CD4-positive, CD25-positive, alpha-beta regulatory T cell (primary cell): Measurements from ENCODE around the gene GRID2. TPM values are rescaled to one million over a fixed set of nuclear protein-coding genes. Genes with fewer than 3 reads are reported as not detected.

Experiments used
- ATAC-seq, 2 donors: fragments of 150-1000 bp; cut with Tn5 transposase; one replicate each; pipeline ENCODE4 v1.10.0; 2021; ENCODE audit warnings: low read depth in 2 of 2, moderate number of reproducible peaks in 2 of 2, moderate library complexity in 1 of 2
- DNase-seq, 3 donors: peaks; one replicate each; pipeline versions ENCODE4 v3.0.0 to v3.0.0-alpha.2; 2012 to 2022; ENCODE audit warnings: mixed read lengths in 1 of 3
- H3K27ac ChIP-seq: one replicate; pipeline ENCODE4 v1.7.0; 2013; ENCODE audit warnings: mild to moderate bottlenecking, low read length; ENCODE audit not compliant: insufficient read depth, poor library complexity, severe bottlenecking
- H3K27me3 ChIP-seq: one replicate; pipeline ENCODE4 v1.7.0; 2013; ENCODE audit warnings: low read length; ENCODE audit not compliant: control insufficient read depth, insufficient read depth
- H3K36me3 ChIP-seq: one replicate; pipeline ENCODE4 v1.7.0; 2013; ENCODE audit warnings: mild to moderate bottlenecking, low read length, moderate library complexity; ENCODE audit not compliant: control insufficient read depth, insufficient read depth
- H3K4me1 ChIP-seq: 2 replicates; pipeline ENCODE4 v1.7.0; 2013; ENCODE audit warnings: mild to moderate bottlenecking, low read length; ENCODE audit not compliant: insufficient read depth, control insufficient read depth, poor library complexity, severe bottlenecking
- H3K4me3 ChIP-seq: one replicate; pipeline ENCODE4 v1.7.0; 2013; ENCODE audit warnings: low read depth, mild to moderate bottlenecking, low read length, moderate library complexity
- H3K9me3 ChIP-seq, 2 experiments: 1 replicate in 1 of 2; 2 replicates in 1 of 2; pipeline ENCODE4 v1.7.0; 2013; ENCODE audit warnings: low read length in 2 of 2, mild to moderate bottlenecking in 1 of 2, moderate library complexity in 1 of 2; ENCODE audit not compliant: control insufficient read depth in 2 of 2
- H3K27ac Mint-ChIP-seq, 3 donors: one replicate each; pipeline ENCODE4 v1.8.0; 2020 to 2022; ENCODE audit warnings: mild to moderate bottlenecking in 3 of 3, mixed read lengths in 3 of 3, moderate library complexity in 2 of 3
- H3K27me3 Mint-ChIP-seq: one replicate; pipeline ENCODE4 v1.8.0; 2022; ENCODE audit warnings: mild to moderate bottlenecking, mixed read lengths
- H3K36me3 Mint-ChIP-seq: one replicate; pipeline ENCODE4 v1.8.0; 2020; ENCODE audit warnings: mixed read lengths
- H3K4me1 Mint-ChIP-seq, 4 donors: one replicate each; pipeline ENCODE4 v1.8.0; 2020 to 2022; ENCODE audit warnings: mixed read lengths in 4 of 4, mild to moderate bottlenecking in 1 of 4
- H3K4me3 Mint-ChIP-seq, 4 donors: one replicate each; pipeline ENCODE4 v1.8.0; 2020 to 2022; ENCODE audit warnings: mild to moderate bottlenecking in 4 of 4, mixed read lengths in 4 of 4, moderate library complexity in 3 of 4
- H3K9me3 Mint-ChIP-seq, 7 donors: one replicate each; pipeline ENCODE4 v1.8.0; 2020 to 2022; ENCODE audit warnings: mixed read lengths in 7 of 7, mild to moderate bottlenecking in 3 of 7, moderate library complexity in 2 of 7
- polyA plus RNA-seq, 4 donors: library from polyadenylated mRNA; unstranded; fragments of 300-500 nt; fragmentation: Illumina TruSeq; gene quantifications; one replicate each; pipeline ENCODE4 v1.2.3, GENCODE V29; 2021
- total RNA-seq: library from RNA; stranded (reverse); gene quantifications from one replicate; pipeline ENCODE4 v1.2.3, GENCODE V29; 2022

GRID2 gene
- total and polyA plus RNA-seq, 5 donors from 2014 or later, result not detected

DNA sequence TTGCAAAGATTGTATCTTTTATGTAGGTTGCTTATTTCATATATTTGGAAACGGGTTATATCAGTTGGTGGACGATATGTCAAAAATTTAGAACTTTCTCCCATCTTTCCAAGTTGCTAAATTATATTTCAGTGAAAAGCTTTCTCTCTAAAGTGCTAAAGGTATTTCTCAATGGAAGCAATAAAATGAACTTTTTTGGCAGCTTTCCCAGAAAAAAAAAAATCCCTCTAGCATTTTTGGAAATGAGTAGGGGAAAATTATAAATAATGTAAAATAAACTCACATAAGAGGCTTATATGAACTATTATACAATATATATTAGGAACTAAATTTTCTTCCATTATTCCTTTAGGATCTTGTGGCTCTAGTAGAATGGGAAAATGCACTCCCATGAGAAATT, 152.2 kb downstream of the GRID2 start:
- no peak overlapping the region for H3K27ac Mint-ChIP-seq
- H3K27me3 ChIP-seq, result no peaks in the 10 kb centered on the region

DNA sequence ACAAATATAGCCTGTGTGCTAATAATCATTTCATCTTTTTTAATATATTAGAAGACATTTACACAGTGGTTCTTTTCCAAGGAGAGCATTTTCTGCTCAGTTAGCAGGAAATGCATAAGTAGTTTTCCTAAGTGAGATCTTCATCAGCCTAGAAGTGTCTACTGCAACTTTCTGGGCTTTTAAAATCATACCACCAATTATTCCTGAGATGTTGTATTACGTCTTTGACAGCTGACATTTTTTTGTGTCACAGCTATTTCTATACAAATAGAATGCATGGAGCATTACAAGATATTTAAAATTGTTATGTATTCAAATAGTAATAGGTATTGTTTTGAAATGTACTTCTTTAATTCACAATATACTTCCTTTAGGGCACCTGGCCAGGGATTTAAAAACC, 158.0 kb downstream of the GRID2 start:
- H3K4me1 ChIP-seq, result no peaks in the 10 kb centered on the region
- Mint-ChIP-seq H3K9me3 (peaks cover 0 to 17% (median 2%) of the 10 kb centered on the region in 7 donors), H3K4me3 (no peak overlapping the region), H3K4me1 (no peaks in the 10 kb centered on the region), H3K27ac (no peak overlapping the region), H3K27me3 (no peaks in the 10 kb centered on the region), H3K36me3 (no peaks in the 10 kb centered on the region)
- H3K27me3 ChIP-seq, result no peaks in the 10 kb centered on the region
- no peak overlapping the region for H3K27ac ChIP-seq
- no peak overlapping the region for H3K4me3 ChIP-seq
- peaks cover 0 to 2% of the 10 kb centered on the region in 2 experiments for H3K9me3 ChIP-seq
- DNase-seq (no peak), ATAC-seq (no peak)
- H3K36me3 ChIP-seq, result no peaks in the 10 kb centered on the region

More for the DNA sequence above, 152.2 kb downstream of the GRID2 start:
- Mint-ChIP-seq H3K4me3 (no peak overlapping the region), H3K27me3 (no peaks in the 10 kb centered on the region), H3K36me3 (no peaks in the 10 kb centered on the region), H3K4me1 (no peaks in the 10 kb centered on the region), H3K9me3 (peaks cover 0 to 5% (median 2%) of the 10 kb centered on the region in 7 donors)
- no peak overlapping the region for H3K27ac ChIP-seq
- H3K9me3 ChIP-seq, result no peaks in the 10 kb centered on the region
- H3K4me1 ChIP-seq, result no peaks in the 10 kb centered on the region
- no peaks in the 10 kb centered on the region for H3K36me3 ChIP-seq
- ATAC-seq (no peak), DNase-seq (no peak)
- no peak overlapping the region for H3K4me3 ChIP-seq

DNA sequence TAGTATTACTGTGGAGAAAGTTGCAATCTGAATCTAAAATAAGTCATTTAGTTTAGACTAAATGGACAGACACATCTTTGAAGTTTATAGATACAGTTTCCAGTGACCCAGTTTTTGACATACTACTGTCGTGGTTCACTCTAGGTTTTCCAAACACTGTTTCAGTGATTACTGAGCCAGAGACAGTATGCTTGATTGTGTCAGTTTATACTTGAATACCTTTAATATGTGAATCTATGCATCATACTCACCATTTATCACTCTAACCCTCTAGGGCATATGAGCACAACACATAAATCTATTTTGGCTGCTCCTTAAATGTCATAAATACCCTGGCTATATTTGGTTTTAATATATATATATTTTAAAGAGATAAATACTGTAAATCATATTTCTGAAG, 173.5 kb downstream of the GRID2 start:
- H3K27ac Mint-ChIP-seq, result no peak overlapping the region
- DNase-seq (no peak), ATAC-seq (no peak)
- no peak overlapping the region for H3K27ac ChIP-seq
- H3K36me3 Mint-ChIP-seq, result no peaks in the 10 kb centered on the region
- H3K36me3 ChIP-seq, result no peaks in the 10 kb centered on the region
- no peaks in the 10 kb centered on the region for H3K9me3 ChIP-seq
- no peak overlapping the region for H3K4me3 Mint-ChIP-seq
- H3K27me3 ChIP-seq, result no peaks in the 10 kb centered on the region
- peaks cover 0 to 14% (median 5%) of the 10 kb centered on the region in 7 donors for H3K9me3 Mint-ChIP-seq
- no peak overlapping the region for H3K4me3 ChIP-seq
- no peaks in the 10 kb centered on the region for H3K4me1 Mint-ChIP-seq
- no peaks in the 10 kb centered on the region for H3K4me1 ChIP-seq
- no peaks in the 10 kb centered on the region for H3K27me3 Mint-ChIP-seq

DNA sequence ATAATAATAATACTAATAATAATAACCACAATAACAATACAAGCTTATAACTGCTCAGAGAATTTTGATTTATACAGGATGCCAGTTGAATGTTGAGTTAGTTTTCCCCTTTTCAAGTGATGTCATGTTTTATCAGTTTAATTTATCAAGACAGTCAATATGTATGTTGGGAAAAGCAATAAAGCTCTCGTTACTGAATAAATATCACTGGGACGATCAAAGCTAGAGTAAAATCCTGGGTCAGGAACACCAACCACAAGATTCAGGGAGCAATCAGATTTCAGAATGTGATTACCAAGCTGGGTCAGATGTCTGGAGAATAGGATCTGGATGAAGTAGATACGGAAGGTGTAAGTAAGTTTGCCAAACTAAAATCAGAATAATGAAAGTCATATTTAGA, 179.6 kb downstream of the GRID2 start:
- H3K4me3 Mint-ChIP-seq, result no peak overlapping the region
- H3K4me3 ChIP-seq, result no peak overlapping the region
- H3K4me1 Mint-ChIP-seq, result no peaks in the 10 kb centered on the region
- H3K4me1 ChIP-seq, result no peaks in the 10 kb centered on the region
- H3K27ac ChIP-seq, result no peak overlapping the region
- no peaks in the 10 kb centered on the region for H3K36me3 Mint-ChIP-seq
- H3K9me3 ChIP-seq, result no peaks in the 10 kb centered on the region
- peaks cover 0 to 18% (median 6%) of the 10 kb centered on the region in 7 donors for H3K9me3 Mint-ChIP-seq
- no peak for DNase-seq
- no peaks in the 10 kb centered on the region for H3K36me3 ChIP-seq
- no peaks in the 10 kb centered on the region for H3K27me3 Mint-ChIP-seq
- no peak overlapping the region for H3K27ac Mint-ChIP-seq
- H3K27me3 ChIP-seq, result no peaks in the 10 kb centered on the region
- ATAC-seq, result no peak

DNA sequence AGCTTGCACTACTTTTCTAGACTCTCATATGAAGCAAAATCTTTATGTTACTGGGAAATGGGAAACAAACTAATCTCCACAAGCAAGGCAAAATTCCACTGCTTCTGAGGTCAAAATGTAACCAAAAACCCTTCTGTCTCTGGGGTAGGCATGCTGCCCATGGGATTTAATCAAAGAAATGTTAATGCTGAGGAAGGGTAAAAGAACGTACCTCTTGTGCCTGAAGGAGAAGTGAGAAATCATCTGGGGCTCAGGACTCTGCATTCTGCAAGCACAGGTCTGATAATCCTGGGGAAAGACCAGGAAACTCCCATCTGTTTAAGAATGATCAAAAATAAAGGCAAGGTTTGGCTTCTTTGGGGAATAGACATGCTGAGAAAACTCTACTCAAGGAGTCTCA, 184.7 kb downstream of the GRID2 start:
- no peak overlapping the region for H3K27ac ChIP-seq
- H3K27me3 Mint-ChIP-seq, result no peaks in the 10 kb centered on the region

DNA sequence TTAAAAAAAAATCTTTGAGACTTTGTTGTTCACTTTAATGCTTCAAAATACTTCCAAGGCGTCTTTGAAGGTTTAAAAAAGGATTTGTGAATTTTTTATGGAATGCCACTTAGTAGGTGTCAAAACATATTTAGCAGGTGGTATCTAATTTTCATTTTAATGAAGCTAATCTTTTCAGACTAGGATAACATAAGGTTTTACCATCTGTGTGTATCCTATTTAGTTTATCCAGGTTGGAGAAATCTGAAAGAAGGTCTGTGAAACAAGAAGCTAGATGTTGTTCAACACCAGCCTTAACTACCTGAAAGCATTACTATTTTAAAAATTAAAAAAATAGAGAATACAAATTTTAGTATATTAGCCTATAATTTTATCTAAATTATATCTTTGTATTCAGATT, 193.4 kb downstream of the GRID2 start:
- Histone ChIP-seq H3K4me1 (no peaks in the 10 kb centered on the region), H3K27me3 (no peaks in the 10 kb centered on the region), H3K4me3 (no peak overlapping the region), H3K36me3 (no peaks in the 10 kb centered on the region), H3K9me3 (no peaks in the 10 kb centered on the region), H3K27ac (no peak overlapping the region)
- H3K9me3 Mint-ChIP-seq, result peaks cover 0 to 7% (median 2%) of the 10 kb centered on the region in 7 donors
- no peaks in the 10 kb centered on the region for H3K27me3 Mint-ChIP-seq
- no peak overlapping the region for H3K27ac Mint-ChIP-seq
- ATAC-seq (no peak), DNase-seq (no peak)
- no peak overlapping the region for H3K4me3 Mint-ChIP-seq
- H3K36me3 Mint-ChIP-seq, result no peaks in the 10 kb centered on the region
- H3K4me1 Mint-ChIP-seq, result no peaks in the 10 kb centered on the region

More for the DNA sequence above, 184.7 kb downstream of the GRID2 start:
- H3K4me3 ChIP-seq, result no peak overlapping the region
- no peak for ATAC-seq
- Mint-ChIP-seq H3K36me3 (no peaks in the 10 kb centered on the region), H3K9me3 (peaks cover 0 to 17% (median 3%) of the 10 kb centered on the region in 7 donors), H3K4me1 (no peaks in the 10 kb centered on the region), H3K27ac (no peak overlapping the region), H3K4me3 (no peak overlapping the region)
- no peaks in the 10 kb centered on the region for H3K36me3 ChIP-seq
- H3K9me3 ChIP-seq, result peaks cover 0 to 3% of the 10 kb centered on the region in 2 experiments
- H3K4me1 ChIP-seq, result no peaks in the 10 kb centered on the region
- DNase-seq, result no peak
- no peaks in the 10 kb centered on the region for H3K27me3 ChIP-seq

DNA sequence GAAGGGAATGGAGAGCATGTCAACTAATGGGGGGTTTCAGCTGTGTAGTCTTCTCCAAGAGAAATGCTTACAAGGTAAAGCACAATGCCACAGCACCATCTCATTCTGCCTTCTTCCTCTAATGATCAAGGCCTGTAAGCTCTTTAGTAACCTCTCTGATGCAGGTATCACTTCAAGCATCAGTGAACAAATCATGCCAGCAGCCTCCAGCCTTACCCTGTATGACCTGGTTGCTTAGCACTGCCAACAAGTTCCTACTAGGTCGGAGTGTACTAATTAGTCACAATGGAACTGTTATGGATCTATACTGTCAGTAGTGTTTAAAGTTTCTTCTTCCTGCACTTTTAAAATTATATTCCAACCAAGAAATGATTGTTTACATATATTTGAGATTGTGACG, 197.7 kb downstream of the GRID2 start:
- Histone ChIP-seq H3K4me3 (no peak overlapping the region), H3K9me3 (no peaks in the 10 kb centered on the region), H3K27ac (no peak overlapping the region), H3K36me3 (no peaks in the 10 kb centered on the region), H3K4me1 (no peaks in the 10 kb centered on the region), H3K27me3 (no peaks in the 10 kb centered on the region)
- H3K27ac Mint-ChIP-seq, result no peak overlapping the region
- H3K9me3 Mint-ChIP-seq, result peaks cover 0 to 13% (median 2%) of the 10 kb centered on the region in 7 donors
- H3K36me3 Mint-ChIP-seq, result no peaks in the 10 kb centered on the region
- ATAC-seq, result no peak
- no peak for DNase-seq
- H3K27me3 Mint-ChIP-seq, result no peaks in the 10 kb centered on the region
- no peak overlapping the region for H3K4me3 Mint-ChIP-seq
- no peaks in the 10 kb centered on the region for H3K4me1 Mint-ChIP-seq

DNA sequence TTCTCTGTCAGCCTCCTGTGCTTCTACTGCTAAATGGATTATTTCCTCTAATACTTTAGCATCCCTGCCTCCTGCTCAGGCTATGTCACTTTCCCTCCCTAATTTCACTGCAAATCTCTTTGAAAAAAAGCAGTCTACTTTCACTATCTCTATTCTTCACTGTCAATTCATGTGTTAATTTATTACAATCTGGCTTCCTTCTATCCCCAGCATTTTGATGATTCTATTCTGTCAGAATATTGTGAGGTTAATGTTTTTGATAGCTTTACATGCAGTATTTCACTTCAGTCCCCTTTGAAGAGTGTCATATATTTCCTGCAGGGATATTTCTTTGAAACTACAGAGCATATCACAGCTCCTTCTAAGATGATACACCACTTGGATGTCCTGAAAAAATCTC, 203.2 kb downstream of the GRID2 start:
- no peaks in the 10 kb centered on the region for H3K27me3 Mint-ChIP-seq
- H3K4me1 Mint-ChIP-seq, result no peaks in the 10 kb centered on the region
- Histone ChIP-seq H3K27ac (no peak overlapping the region), H3K4me3 (no peak overlapping the region), H3K4me1 (no peaks in the 10 kb centered on the region), H3K27me3 (no peaks in the 10 kb centered on the region), H3K9me3 (peaks cover 0 to 4% of the 10 kb centered on the region in 2 experiments), H3K36me3 (no peaks in the 10 kb centered on the region)
- ATAC-seq, result no peak
- H3K4me3 Mint-ChIP-seq, result no peak overlapping the region
- DNase-seq, result no peak
- no peaks in the 10 kb centered on the region for H3K36me3 Mint-ChIP-seq
- no peak overlapping the region for H3K27ac Mint-ChIP-seq
- H3K9me3 Mint-ChIP-seq, result peaks cover 5 to 24% (median 11%) of the 10 kb centered on the region in 7 donors
